ENCODE data around the gene RBM47.

RBM47 gene

DNA sequence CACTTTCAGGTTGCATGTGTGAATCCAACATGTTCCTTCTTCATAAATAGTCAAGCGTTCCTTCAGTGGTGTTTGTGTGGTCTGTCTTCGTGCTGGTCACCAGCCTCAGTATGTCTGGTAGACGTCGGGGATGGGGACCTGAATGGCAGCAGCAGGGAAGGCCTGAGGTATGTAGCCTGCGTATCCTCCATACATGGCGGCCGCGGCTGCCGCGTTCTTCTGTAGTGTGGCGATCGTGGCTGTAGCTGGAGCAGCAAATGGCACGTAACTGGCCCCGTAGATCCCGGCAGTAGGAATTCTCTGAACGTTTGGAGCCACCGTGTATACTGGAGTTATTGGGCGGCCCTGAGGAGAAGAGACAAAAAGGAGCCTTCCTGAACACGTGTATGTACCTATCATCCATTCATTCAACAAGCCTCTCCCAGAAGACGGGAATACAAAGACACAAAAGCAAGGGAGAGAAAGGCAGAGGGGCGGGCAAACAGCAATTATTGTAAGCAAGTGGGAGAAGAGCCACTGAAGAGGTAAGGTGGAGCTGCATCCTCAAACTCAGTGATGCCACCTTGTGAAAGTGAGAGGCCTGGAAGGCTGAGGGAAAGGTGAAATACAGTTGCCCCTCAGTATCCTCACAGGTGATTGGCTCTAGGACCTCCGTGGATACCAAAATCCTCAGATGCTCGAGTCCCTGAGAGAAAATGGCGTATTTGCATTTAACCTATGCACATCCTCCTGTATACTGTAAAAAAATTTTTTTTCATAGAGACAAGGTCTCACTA, 203.7 kb downstream of the RBM47 start:
- H3K4me1 ChIP-seq (ENCODE audit: control insufficient read depth, insufficient read depth, low read length): no peaks in the 10 kb centered on the region
- H3K27me3 ChIP-seq (ENCODE audit: control insufficient read depth, insufficient read depth, low read length): peaks cover 3% of the 10 kb centered on the region
- no peak overlapping the region for H3K4me3 ChIP-seq (ENCODE audit: low read length)
- H3K9ac ChIP-seq (ENCODE audit: low read depth, low read length): no peak overlapping the region
- H3K36me3 ChIP-seq (ENCODE audit: insufficient read depth, low read length): no peaks in the 10 kb centered on the region
- no peak overlapping the region for H3K4me2 ChIP-seq (ENCODE audit: low read length)
- no peaks in the 10 kb centered on the region for H3K9me3 ChIP-seq (replicated peaks; ENCODE audit: low read length)

DNA sequence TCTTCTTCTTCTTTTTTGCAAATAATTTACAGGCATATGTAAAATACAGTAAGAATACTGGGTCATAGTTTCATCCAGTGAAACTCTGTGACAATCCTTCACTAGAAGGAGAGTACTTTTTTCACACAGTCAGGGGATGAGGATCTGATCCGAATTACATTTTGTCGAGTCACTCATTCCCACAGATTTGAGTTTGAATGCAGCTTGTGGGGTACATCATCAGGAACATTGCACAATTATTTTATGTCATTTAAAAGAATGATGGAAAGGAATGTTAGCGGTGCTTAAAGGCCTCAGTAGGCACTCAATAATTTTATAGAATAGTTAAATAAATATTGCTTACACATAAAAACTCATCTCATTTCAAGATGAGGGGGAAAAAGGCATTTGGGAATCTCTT, 205.9 kb downstream of the RBM47 start:
- Histone ChIP-seq H3K4me1 (ENCODE audit: control insufficient read depth, insufficient read depth, low read length) (no peaks in the 10 kb centered on the region), H3K9ac (ENCODE audit: low read depth, low read length) (no peak overlapping the region), H3K4me3 (ENCODE audit: low read length) (no peak overlapping the region), H3K9me3 (replicated peaks; ENCODE audit: low read length) (no peaks in the 10 kb centered on the region), H3K36me3 (ENCODE audit: insufficient read depth, low read length) (no peaks in the 10 kb centered on the region), H3K4me2 (ENCODE audit: low read length) (no peak overlapping the region), H3K27me3 (ENCODE audit: control insufficient read depth, insufficient read depth, low read length) (peaks cover 3% of the 10 kb centered on the region)

DNA sequence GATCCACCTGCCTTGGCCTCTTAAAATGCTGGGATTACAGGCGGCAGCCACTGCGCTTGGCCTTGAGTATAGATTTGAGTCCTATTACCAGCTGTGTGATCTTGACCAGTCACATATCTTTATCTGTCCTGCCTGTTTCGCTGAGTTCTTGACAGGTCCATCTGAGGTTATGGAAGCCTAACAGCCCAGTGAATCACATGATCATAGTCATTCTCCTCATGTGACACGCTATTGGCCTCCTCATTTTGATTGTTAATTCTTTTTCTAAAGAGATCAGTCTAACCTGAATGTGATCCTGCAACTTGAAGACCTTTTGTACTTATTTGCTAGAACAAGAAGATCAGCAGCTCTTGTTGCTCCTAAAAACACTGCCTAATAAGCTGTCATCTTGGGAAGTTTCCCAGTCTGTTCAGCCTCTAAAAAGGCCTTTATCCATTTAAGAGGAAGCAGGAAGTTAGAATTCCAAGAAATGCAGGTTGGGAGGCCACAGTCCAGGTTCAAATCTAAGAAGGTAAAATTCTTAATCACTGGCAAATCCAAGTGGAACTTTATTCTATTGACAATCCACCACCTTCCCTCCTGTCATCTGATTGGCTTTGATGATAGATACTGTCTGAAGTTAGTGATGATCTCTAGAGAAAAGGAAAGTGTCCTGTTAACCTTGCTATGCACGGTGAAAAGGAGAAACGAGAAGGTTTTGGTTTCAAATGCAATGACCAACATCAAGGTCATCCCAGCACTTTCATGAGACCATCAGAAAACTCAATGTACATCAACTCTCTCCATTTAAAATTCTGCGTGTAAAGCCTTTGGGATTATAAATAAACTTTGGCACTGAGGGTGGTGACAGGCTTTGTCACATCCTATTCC, 207.6 kb downstream of the RBM47 start:
- peaks cover 4% of the 10 kb centered on the region for H3K27me3 ChIP-seq (ENCODE audit: control insufficient read depth, insufficient read depth, low read length)
- H3K4me1 ChIP-seq (ENCODE audit: control insufficient read depth, insufficient read depth, low read length): no peaks in the 10 kb centered on the region
- H3K9me3 ChIP-seq (replicated peaks; ENCODE audit: low read length): no peaks in the 10 kb centered on the region
- H3K4me2 ChIP-seq (ENCODE audit: low read length): no peak overlapping the region
- no peaks in the 10 kb centered on the region for H3K36me3 ChIP-seq (ENCODE audit: insufficient read depth, low read length)
- no peak overlapping the region for H3K9ac ChIP-seq (ENCODE audit: low read depth, low read length)
- no peak overlapping the region for H3K4me3 ChIP-seq (ENCODE audit: low read length)

DNA sequence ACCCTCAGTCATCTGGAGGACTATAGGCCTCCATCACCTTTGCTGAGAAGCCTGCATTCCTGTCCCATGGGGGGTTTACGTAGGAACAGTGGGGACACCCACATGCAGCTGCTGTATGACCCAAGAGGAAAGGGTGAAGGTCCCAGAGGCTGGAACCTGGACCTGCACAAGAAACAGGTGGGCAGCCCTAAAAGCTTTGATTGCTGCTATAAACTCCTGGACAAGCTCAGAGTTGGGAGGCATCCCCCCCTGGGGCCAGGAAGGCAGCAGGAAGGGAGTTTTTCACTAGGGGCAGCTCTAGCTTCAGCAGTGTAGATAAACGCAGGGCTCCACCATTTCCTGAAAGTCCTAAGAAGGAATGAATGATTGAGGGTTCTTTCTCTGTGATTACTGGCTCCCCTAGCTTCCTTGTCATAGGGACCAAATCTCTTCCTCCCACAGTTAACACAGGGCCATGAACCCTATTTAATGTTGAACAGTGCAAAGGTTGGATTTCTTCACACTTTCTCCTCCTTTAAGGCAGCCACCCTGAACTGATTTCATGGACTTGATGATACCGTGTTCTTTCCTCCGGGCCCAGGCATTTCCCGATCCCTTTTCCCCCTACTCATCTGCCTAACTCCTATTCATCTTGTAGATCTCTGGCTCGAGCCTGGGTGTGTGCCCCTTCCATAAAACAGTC, 210.3 kb downstream of the RBM47 start:
- no peak overlapping the region for H3K9ac ChIP-seq (ENCODE audit: low read depth, low read length)
- no peaks in the 10 kb centered on the region for H3K4me1 ChIP-seq (ENCODE audit: control insufficient read depth, insufficient read depth, low read length)
- no peaks in the 10 kb centered on the region for H3K36me3 ChIP-seq (ENCODE audit: insufficient read depth, low read length)
- no peak overlapping the region for H3K4me2 ChIP-seq (ENCODE audit: low read length)
- H3K27me3 ChIP-seq (ENCODE audit: control insufficient read depth, insufficient read depth, low read length): peaks cover 3% of the 10 kb centered on the region
- H3K9me3 ChIP-seq (replicated peaks; ENCODE audit: low read length): no peaks in the 10 kb centered on the region
- H3K4me3 ChIP-seq (ENCODE audit: low read length): no peak overlapping the region

DNA sequence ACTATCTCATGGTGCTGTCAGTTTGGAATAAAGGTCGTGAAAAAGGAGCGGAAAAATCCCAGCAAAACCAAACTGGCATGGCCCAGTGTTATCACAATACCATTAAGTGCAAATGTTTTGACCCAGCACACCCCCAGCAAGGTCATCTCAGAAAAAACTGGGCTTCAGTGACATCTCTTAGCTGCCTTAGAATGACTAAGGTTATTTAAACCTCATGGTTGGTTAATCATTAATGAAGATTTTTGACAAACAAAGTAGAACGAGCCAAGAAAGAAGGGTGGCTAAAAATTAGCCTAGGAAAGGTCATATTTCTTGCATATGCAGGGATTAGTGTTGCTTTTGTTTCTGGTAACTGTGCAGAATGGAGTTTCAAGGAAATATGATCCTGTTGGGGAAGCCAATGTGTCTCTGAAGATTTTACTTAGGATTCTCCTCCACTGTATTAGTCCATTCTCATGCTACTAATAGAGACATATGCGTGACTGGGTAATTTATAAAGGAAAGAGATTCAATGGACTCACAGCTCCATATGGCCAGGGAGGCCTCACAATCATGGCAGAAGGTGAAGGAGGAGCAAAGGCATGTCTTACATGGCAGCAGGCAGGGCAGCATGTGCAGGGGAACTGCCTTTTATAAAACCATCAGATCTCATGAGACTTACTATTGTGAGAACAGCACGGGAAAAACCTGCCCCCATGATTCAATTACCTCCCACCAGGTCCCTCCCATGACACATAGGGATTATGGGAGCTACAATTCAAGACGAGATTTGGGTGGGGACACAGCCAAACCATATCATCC, 211.0 kb downstream of the RBM47 start:
- no peak overlapping the region for H3K9ac ChIP-seq (ENCODE audit: low read depth, low read length)
- H3K9me3 ChIP-seq (replicated peaks; ENCODE audit: low read length): no peaks in the 10 kb centered on the region
- H3K36me3 ChIP-seq (ENCODE audit: insufficient read depth, low read length): no peaks in the 10 kb centered on the region
- H3K4me1 ChIP-seq (ENCODE audit: control insufficient read depth, insufficient read depth, low read length): no peaks in the 10 kb centered on the region
- H3K4me2 ChIP-seq (ENCODE audit: low read length): no peak overlapping the region
- H3K27me3 ChIP-seq (ENCODE audit: control insufficient read depth, insufficient read depth, low read length): peaks cover 3% of the 10 kb centered on the region
- no peak overlapping the region for H3K4me3 ChIP-seq (ENCODE audit: low read length)

GRCh38 chr4:40417941-40418340, 211.7 kb downstream of the RBM47 start:
- Histone ChIP-seq H3K4me2 (ENCODE audit: low read length) (no peak overlapping the region), H3K27me3 (ENCODE audit: control insufficient read depth, insufficient read depth, low read length) (peaks cover 3% of the 10 kb centered on the region), H3K4me3 (ENCODE audit: low read length) (no peak overlapping the region), H3K4me1 (ENCODE audit: control insufficient read depth, insufficient read depth, low read length) (no peaks in the 10 kb centered on the region), H3K9me3 (replicated peaks; ENCODE audit: low read length) (no peaks in the 10 kb centered on the region), H3K9ac (ENCODE audit: low read depth, low read length) (no peak overlapping the region), H3K36me3 (ENCODE audit: insufficient read depth, low read length) (no peaks in the 10 kb centered on the region)

DNA sequence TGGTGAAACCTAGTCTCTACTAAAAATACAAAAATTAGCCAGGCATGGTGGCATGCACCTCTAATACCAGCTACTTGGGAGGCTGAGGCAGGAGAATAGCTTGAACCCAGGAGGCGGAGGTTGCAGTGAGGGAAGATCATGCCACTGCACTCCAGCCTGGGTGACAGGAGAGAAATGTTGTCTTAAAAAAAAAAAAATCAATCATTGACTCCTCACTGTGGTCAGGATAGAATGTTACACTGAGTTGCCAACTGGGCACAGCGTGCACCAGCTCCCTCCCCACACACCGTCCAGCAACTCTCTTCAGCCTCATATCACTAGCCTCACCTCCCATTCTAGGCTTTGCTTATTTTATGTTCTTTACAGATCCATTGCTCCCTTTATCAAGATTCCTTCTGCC, 215.0 kb downstream of the RBM47 start:
- Histone ChIP-seq H3K27me3 (ENCODE audit: control insufficient read depth, insufficient read depth, low read length) (peaks cover 3% of the 10 kb centered on the region), H3K4me2 (ENCODE audit: low read length) (no peak overlapping the region), H3K9me3 (replicated peaks; ENCODE audit: low read length) (no peaks in the 10 kb centered on the region), H3K4me3 (ENCODE audit: low read length) (no peak overlapping the region), H3K4me1 (ENCODE audit: control insufficient read depth, insufficient read depth, low read length) (no peaks in the 10 kb centered on the region), H3K36me3 (ENCODE audit: insufficient read depth, low read length) (no peaks in the 10 kb centered on the region), H3K9ac (ENCODE audit: low read depth, low read length) (no peak overlapping the region)

- H3K36me3 ChIP-seq (ENCODE audit: insufficient read depth, low read length): no peaks in the 10 kb centered on the region
- no peak overlapping the region for H3K4me2 ChIP-seq (ENCODE audit: low read length)
- no peaks in the 10 kb centered on the region for H3K4me1 ChIP-seq (ENCODE audit: control insufficient read depth, insufficient read depth, low read length)
- H3K27me3 ChIP-seq (ENCODE audit: control insufficient read depth, insufficient read depth, low read length): peaks cover 3% of the 10 kb centered on the region
- no peak overlapping the region for H3K9ac ChIP-seq (ENCODE audit: low read depth, low read length)
- H3K9me3 ChIP-seq (replicated peaks; ENCODE audit: low read length): no peaks in the 10 kb centered on the region
- no peak overlapping the region for H3K4me3 ChIP-seq (ENCODE audit: low read length)
Measured at GRCh38 chr4:40412866-40413795, 216.5 kb downstream of the RBM47 start.

GRCh38 chr4:40412388-40412787, 217.3 kb downstream of the RBM47 start:
- Histone ChIP-seq H3K4me2 (ENCODE audit: low read length) (no peak overlapping the region), H3K27me3 (ENCODE audit: control insufficient read depth, insufficient read depth, low read length) (peaks cover 1% of the 10 kb centered on the region), H3K9me3 (replicated peaks; ENCODE audit: low read length) (no peaks in the 10 kb centered on the region), H3K4me3 (ENCODE audit: low read length) (no peak overlapping the region), H3K36me3 (ENCODE audit: insufficient read depth, low read length) (no peaks in the 10 kb centered on the region), H3K9ac (ENCODE audit: low read depth, low read length) (no peak overlapping the region), H3K4me1 (ENCODE audit: control insufficient read depth, insufficient read depth, low read length) (no peaks in the 10 kb centered on the region)

DNA sequence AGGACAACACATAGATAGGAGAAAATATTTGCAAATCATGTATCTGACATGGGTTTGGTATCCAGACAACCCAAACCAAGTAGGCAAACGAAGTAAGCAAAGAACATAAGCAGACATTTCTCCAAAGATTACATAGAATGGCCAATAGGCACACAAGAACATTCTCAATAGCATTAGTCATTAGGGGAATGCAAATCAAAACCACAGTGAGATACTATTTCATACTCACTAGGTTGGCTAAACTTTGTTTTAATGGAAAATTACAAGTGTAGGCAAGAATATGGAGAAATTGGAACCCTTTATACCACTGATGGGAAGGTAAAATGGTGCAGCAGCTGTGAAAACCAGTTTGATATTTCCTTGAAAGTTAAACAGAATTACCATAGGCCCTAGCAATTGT, 219.8 kb downstream of the RBM47 start:
- H3K27me3 ChIP-seq (ENCODE audit: control insufficient read depth, insufficient read depth, low read length): no peaks in the 10 kb centered on the region
- no peaks in the 10 kb centered on the region for H3K4me1 ChIP-seq (ENCODE audit: control insufficient read depth, insufficient read depth, low read length)
- no peaks in the 10 kb centered on the region for H3K9me3 ChIP-seq (replicated peaks; ENCODE audit: low read length)
- no peaks in the 10 kb centered on the region for H3K36me3 ChIP-seq (ENCODE audit: insufficient read depth, low read length)
- no peak overlapping the region for H3K4me2 ChIP-seq (ENCODE audit: low read length)
- no peak overlapping the region for H3K9ac ChIP-seq (ENCODE audit: low read depth, low read length)
- H3K4me3 ChIP-seq (ENCODE audit: low read length): no peak overlapping the region

Data from skeletal muscle satellite cell (primary cell).